GM18870 (cell line): ENCODE data around the gene CPXM2.

Source experiments
- ATAC-seq: cut with Tn5 transposase; IDR thresholded peaks from one replicate; pipeline ENCODE4 v1.9.1; 2021; ENCODE audit warnings: moderate library complexity; ENCODE audit not compliant: unreplicated experiment

CPXM2 gene

GRCh38 chr10:123906296-123906695 lies 14.7 kb upstream of the CPXM2 start:
- no peak for ATAC-seq

- no peak for ATAC-seq
Measured at GRCh38 chr10:123904834-123905409, 13.3 kb upstream of the CPXM2 start.

- ATAC-seq = no peak
Measured at GRCh38 chr10:123903621-123904020, 12.0 kb upstream of the CPXM2 start.

- no peak for ATAC-seq
Measured at GRCh38 chr10:123901621-123902020, 10.0 kb upstream of the CPXM2 start.

- ATAC-seq = no peak
Measured at GRCh38 chr10:123897146-123897545, 5.5 kb upstream of the CPXM2 start.

- no peak for ATAC-seq
Measured at GRCh38 chr10:123896246-123896927, 4.8 kb upstream of the CPXM2 start.

- no peak for ATAC-seq
Measured at GRCh38 chr10:123893651-123894050, 2.0 kb upstream of the CPXM2 start.

- no peak for ATAC-seq
Measured at GRCh38 chr10:123890756-123891143, 857 bp downstream of the CPXM2 start.

- no peak for ATAC-seq
Measured at GRCh38 chr10:123890226-123890625, 1.4 kb downstream of the CPXM2 start.

GRCh38 chr10:123889821-123890220 lies 1.8 kb downstream of the CPXM2 start:
- no peak for ATAC-seq

- no peak for ATAC-seq
Measured at GRCh38 chr10:123888751-123889150, 2.9 kb downstream of the CPXM2 start.

- no peak for ATAC-seq
Measured at GRCh38 chr10:123888256-123888655, 3.4 kb downstream of the CPXM2 start.

GRCh38 chr10:123886292-123886691 lies 5.3 kb downstream of the CPXM2 start:
- ATAC-seq = no peak

GRCh38 chr10:123885406-123886170 lies 6.0 kb downstream of the CPXM2 start:
- ATAC-seq = no peak

GRCh38 chr10:123884907-123885381 lies 6.7 kb downstream of the CPXM2 start:
- no peak for ATAC-seq

GRCh38 chr10:123884351-123884906 lies 7.2 kb downstream of the CPXM2 start:
- ATAC-seq = no peak

GRCh38 chr10:123883673-123884320 lies 7.8 kb downstream of the CPXM2 start:
- ATAC-seq = no peak

- no peak for ATAC-seq
Measured at GRCh38 chr10:123882681-123883445, 8.7 kb downstream of the CPXM2 start.

- no peak for ATAC-seq
Measured at GRCh38 chr10:123882177-123882576, 9.4 kb downstream of the CPXM2 start.

GRCh38 chr10:123879606-123880257 lies 11.9 kb downstream of the CPXM2 start:
- no peak for ATAC-seq
